NCI-H187 treated with DMSO at 0.1 percent for 48 hours (cell line): ENCODE data around the gene C4orf36.
"Not testable (repeated sequence)": the region's sequence is repeated elsewhere in the genome, so short reads cannot be mapped to it uniquely, and the experiment has no call there.

ENCODE experiments used
- DNase-seq: peaks from one replicate; lab custom pipeline; 2025; lab: John Stamatoyannopoulos, UW

C4orf36 gene

DNA sequence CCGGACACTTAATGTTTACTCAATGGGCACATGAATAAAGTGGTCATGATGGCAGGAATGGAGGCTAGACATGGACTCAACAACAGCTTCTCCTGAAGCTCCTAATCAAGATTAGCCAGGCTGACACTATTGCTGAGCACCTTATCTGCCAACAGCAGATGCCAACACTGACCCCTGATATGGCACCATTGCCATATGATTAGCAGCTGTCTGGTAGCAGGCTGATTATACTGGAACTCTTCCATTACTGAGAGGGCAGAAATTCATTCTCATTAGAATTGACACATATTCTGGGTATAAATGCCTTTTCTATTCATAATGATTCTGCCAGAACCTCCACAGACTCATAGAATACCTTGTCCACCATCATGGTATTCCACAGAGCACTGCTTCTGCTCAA, 24.2 kb upstream of the C4orf36 start:
- no peak for DNase-seq

DNA sequence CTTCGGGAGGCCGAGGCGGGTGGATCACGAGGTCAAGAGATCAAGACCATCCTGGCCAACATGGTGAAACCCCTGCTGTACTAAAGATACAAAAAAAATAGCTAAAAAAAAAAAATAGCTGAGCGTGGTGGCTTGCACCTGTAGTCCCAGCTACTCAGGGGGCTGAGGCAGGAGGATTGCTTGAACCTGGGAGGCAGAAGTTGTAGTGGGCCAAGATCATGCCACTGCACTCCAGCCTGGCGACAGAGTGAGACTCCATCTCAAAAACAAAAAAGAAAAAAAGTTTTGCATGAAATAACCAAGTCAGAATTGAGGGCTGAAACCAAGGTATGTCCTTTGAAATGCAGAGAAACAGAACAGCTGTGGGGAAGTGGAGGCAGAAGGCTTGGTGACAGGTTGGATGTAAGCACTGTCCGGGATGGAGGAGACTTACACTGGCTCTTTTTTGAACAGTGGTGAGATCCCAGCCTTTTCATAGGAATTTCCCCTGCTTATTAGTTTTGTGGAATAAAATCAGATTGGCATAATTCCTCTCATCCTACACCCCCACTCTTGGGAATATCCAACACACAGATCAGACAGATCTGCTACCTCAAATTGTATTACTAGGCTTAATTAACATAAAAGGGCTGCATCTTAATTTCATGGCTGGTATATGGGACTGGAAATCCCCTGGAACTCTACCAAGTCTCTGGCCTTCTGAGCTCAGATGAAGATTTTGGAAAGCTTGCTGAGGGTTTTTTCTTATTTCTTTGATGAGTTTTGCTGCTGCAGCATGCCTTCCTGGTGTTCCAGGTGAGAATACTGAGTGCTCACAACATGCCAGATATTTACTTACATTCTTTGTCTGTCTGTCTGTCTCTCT, 18.8 kb upstream of the C4orf36 start:
- DNase-seq: no peak

DNA sequence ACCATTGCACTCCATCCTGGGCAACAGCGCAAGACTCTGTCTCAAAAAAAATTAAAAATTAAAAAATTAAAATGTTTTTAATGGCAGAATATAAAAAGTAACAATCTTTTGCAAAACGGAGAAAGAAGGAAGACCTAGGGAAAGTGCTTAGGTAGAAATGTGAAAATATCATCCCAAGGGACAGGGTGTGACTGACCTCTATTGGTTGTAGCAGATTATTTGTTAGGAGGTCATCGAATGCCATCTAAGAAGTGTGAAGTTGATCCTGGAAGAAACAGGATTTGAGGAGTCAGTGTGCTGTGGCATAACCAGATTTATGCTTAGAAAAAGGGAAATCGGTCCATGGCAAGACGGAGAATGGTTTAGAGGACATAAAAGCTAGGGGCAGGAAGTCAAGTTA, 18.1 kb upstream of the C4orf36 start:
- DNase-seq: no peak

DNA sequence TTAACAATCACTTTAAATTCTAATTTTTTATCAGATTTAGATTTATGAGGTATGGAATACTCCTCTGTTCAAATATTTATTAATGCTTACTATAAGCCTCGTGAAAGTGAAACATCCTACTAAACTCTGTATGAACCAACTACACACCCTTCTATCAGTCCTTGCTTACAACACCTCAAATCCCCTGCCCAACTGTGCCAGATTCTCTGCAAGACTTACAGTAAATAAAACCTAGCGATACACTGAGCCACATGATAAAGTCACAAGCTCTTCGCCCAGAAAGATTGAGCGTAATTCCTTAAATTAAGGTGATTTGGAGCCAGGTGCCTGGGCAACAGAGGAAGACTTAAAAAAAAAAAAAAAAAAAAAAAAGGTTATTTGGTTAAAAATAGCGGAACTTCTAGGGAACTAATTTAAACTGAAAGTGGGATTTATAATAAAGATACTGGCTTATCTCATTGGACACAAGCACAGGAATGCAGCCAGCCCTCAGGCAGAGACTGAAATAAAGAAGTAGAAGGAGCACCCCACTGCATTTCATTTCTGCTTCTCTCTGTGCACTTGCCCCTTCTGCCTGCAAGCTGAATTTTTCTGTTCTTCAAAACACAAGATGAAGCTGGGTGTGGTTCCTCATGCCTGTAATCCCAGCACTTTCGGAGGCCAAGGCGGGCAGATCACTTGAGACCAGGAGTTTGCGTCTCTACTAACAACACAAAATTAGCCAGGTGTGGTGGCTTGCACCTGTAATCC, 17.5 kb upstream of the C4orf36 start:
- no peak for DNase-seq

DNA sequence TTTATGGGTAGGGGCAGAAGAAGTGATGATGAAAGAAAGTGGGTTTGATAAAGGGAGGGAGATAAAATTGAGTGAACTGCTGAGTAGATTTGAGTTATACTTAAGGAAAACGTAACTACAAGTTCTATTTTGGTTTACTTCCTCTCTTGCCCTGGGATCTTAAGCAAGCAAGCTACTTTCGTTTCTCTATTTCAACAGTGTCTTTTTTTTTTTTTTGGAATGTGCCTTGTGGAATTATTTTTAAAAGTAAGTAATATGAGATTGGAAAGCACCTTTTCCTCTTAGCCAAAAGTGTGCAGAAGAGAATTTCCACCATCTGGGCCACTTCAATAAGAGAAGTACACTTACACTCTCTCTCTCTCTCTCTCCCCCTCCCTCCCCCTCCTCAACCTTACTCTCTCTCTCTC, 16.0 kb upstream of the C4orf36 start:
- DNase-seq: no peak

DNA sequence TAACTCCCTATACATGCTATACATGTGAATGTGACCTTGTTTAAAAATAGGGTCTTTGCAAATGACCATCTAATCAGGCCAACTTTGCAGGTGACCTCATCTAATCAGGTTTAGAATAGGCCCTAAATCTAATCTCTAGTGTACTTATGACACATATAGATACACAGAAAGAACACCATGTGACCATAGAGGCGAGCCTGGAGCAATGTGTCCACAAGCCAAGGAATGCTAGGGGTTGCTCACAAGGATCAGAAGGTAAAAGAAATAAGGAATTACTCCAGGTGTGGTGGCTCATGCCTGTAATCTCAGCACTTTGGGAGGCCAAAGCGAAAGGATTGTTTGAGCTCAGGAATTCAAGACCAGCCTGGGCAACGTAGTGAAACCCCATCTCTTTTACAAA, 9.6 kb upstream of the C4orf36 start:
- no peak for DNase-seq

DNA sequence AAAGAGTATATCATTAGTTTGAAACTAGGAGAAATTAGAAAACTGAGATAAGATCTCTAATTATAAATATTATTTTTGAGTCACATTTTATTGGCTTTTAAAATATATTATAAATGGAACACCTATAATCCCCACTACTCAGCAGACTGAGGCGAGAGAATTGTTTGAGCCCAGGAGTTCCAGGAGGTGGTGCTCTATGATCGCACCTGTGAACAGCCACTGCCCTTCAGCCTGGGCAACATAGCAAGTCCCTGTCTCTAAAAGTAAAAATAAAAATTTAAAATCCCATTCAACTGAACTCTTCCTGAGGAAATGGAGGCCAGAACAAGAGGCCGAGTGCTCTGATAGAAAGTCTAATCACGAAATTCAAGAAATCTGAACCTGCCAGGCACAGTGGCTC, 6.3 kb upstream of the C4orf36 start:
- no peak for DNase-seq

DNA sequence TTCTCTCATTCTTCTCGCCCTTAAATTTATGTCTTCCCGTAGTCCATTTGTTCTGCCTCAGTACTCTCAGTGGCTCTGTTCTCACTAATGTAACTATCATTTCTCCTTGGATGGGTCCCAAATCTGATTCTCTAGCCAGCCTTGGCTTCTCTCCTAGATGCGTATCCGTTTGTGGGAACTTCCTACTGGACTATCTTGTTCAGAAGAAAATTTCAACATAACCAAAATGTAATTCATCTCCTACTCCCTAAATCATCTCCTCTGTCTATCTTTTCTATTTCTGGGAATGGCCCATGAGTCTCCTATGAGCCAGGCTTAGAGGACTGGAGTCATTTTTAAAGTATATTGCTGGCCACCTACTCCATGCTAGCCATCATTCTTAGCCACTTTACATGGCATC, 4.4 kb upstream of the C4orf36 start:
- no peak for DNase-seq

DNA sequence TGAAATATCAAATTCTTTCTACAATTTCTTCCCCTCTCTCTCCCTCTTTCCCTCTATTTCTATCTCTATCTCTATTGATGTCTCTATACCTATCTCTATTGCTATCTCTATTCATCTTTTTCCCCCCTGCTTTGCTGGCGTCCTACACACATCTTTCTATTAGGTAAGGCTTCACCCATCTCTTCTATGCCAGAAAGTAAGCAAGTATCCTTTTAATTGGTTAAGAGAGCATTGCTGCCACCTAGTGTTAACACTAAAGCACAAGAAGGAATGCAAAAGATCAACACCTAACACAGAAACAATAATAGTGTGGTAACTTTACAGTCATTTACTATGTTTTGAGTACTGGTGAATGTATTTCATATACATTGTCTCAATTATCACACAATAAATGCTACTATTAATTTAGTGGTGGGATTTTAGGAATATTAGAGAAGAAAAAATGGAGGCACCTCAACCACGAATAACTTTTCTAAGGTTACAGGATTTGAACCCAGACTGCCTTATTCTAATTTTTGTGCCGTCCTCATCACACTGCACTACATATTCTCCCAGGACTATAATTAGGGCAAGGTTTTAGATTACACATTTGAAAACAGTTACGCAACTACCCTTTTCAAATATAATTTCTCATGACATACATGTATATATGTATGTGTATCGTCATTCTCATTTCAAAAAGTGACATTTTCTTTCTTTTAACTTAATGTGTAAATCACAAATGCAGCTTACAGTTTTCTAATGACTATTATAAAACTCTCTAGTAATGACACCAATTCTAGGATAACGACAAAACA, 3.7 kb upstream of the C4orf36 start:
- DNase-seq: peak; percentile 77

DNA sequence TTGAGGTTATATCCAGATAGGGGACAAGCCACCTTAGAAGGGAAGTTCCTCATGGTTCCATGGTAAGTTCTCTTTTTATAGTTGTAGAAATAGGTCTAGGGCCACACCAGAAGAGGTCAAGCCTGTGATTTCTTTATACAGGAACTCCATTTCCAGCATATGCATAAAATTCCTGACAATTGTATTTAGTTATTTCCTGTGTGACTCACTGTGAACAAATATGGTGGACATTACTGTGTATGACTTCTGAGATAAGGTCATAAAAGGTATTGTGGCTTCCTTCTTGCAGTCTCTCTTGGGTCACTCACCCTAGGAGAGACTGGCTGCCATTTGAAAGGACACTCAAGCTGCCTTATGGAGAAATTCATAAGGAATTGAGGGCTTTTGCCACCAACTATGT, 2.2 kb upstream of the C4orf36 start:
- no peak for DNase-seq

DNA sequence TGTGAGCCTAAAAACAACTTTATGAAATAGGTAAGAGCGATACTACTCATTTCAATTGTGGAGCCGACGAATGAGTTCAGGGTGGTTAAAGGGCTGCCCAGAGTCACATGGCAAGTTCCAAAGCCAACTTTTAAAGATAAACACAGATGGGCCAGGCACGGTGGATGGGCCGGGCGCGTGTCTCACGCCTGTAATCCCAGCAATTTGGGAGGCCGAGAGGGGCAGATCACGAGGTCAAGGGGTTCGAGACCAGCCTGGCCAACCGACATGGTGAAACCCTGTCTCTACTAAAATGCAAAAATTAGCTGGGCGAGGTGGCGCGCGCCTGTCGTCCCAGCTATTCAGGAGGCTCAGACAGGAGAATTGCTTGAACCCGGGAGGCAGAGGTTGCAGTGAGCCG, 914 bp upstream of the C4orf36 start:
- DNase-seq: no peak

DNA sequence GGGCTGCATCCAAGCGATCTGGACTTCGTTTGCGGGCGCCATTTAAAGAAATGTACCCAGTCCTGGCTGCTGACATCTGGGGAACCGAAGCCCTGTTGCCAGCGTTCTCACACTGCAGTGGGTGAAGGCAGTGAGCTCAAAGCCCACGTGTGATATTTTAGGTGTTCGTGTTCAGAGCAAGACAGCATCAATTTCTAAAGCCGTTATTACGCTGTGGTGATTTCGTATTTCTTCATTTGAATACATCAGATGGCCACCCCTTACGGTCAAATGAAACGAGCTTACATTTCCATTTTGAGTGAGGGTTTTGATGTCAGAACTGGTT, 376 bp upstream of the C4orf36 start:
- no peak for DNase-seq

DNA sequence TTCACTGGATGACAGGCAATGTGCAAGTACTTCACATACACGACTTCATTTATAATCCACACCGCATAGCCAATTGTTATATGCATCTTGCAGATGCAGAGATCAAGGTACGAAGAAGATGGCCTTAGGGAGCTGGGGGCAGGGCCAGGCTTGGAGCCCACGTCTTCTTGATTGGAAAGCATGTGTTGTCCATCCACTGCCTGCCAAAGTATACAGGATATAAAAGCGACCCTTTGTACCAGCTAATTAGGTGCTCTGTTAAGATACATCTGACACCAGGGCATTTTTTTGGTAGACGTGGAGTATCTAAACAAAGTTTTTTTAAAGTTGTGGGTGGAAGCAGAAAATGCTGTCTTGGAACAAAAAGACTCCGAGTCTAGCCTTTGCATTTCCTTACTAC, 1.4 kb downstream of the C4orf36 start:
- no peak for DNase-seq

DNA sequence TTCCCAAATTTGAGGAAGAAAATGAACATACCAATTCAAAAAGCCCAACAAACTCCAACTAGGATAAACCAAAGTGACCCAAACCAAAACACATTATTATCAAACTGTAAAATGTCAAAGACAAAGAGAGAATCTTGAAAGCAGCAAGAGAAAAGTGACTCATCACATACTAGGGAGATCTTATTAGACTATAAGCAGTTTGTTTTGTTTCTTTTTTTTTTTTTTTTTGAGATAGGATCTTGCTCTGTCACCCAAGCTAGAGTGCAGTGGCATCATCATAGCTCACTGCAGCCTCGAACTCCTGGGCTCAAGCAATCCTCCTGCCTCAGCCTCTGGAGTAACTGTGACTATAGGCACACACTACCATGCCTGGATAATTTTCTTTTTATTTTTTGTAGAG, 12.6 kb downstream of the C4orf36 start:
- no peak for DNase-seq

DNA sequence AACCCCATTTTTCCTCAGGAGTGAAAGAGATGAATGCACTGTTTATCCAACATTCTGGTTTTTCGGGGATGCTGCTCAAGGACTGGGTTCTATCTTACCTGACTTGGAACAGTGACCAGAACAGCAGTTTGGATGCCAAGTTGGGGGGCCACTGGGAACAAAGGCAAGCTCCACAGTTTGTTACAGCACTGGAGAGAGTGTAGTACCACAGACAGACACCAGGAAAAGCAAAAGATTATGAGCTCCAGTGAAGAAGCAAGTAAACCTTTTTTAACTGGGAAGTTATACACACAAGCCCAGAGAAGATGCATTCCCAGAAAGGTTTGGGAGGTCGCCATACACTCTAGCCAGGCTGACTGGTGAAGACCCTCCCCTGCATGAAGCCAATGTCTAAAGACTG, 13.6 kb downstream of the C4orf36 start:
- DNase-seq: no peak

DNA sequence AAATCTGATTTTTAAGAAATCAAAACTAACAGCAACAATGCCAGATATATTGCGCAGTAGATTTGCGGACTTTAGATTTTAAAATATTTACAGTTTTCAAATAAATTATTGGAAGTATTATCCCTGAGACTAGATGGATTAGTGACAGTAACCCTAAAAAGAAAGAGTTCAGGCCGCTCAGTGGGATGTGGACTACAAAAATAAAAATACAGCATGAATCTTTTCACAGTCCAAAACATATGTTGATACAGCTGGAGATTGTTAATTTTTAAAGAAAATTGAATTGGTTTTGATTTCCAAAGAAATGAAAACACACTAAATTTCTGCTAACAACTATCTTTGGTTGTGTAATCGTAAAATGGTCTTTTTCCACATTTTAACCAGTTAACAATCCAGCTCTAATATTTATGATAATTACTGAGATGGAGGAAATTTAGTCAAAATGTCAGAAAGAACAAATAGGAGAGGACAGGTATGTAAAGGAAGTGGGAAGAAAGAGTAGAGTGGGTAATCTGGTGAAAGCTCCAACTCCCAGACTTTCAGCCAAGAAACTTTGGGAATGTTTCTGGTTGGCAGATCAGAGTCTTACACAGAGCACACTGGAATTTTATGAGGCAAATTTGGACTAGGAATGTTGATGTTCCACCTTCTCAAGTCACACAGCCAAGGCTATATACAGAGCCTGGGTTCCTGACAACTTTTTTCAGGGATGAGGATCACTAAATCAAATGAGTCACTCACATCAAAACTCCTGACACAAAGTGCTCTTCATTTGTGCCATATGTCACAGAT, 15.1 kb downstream of the C4orf36 start:
- no peak for DNase-seq

DNA sequence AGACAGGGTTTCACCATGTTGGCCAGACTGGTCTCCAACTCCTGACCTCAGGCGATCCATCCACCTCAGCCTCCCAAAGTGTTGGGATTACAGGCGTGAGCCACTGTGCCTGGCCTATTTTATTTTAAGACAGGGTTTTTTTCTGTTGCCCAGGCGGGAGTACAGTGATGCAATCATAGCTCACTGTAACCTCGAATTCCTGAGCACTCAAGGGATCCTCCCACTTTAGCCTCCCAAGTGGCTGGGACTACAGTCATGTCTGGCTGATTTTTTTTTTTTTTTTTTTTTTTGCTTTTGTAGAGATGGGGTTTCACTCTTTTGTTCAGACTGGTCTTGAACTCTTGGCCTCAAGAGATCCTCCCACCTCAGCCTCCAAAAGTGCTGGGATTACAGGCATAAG, 16.8 kb downstream of the C4orf36 start:
- DNase-seq: not testable (repeated sequence)

DNA sequence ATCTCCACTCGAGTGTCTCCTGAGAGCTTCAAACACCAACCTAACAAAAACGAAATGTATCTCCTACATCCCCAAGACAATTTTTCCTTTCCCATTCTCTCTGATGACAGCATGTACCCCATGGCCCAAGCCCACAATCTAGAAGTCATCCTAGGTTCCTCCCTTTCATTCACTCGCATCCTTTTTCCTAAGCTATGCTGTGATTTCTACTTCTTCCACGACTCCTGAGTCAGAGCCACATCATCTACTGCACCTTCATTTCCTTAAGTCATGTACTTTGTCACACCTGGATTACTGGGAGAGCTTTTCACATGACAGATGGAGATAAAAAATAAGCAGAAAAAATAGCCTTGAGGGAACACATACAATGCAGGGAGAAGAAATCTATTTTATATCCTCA, 20.1 kb downstream of the C4orf36 start:
- DNase-seq: no peak

DNA sequence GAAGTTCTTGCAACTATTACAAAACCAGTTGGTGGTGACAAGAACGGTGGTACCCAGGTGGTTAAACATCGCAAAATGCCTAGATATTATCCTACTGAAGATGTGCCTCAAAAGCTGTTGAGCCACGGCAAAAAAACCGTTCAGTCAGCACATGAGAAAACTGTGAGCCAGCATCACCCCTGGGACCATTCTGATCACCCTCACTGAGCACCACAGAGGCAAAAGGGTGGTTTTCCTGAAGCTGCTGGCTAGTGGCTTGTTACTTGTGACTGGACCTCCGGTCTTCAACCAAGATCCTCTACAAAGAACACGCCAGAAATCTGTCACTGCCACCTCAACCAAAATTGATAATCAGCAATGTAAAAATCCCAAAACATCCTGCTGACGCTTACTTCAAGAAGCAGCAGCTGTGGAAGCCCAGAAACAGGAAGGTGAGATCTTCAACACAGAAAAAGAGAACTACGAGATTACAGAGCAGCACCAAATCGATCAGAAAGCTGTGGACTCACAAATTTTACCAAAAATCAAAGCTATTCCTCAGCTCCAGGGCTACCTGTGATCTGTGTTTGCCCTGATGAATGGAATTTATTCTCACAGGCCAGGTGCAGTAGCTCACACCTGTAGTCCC, 21.7 kb downstream of the C4orf36 start:
- DNase-seq: no peak

DNA sequence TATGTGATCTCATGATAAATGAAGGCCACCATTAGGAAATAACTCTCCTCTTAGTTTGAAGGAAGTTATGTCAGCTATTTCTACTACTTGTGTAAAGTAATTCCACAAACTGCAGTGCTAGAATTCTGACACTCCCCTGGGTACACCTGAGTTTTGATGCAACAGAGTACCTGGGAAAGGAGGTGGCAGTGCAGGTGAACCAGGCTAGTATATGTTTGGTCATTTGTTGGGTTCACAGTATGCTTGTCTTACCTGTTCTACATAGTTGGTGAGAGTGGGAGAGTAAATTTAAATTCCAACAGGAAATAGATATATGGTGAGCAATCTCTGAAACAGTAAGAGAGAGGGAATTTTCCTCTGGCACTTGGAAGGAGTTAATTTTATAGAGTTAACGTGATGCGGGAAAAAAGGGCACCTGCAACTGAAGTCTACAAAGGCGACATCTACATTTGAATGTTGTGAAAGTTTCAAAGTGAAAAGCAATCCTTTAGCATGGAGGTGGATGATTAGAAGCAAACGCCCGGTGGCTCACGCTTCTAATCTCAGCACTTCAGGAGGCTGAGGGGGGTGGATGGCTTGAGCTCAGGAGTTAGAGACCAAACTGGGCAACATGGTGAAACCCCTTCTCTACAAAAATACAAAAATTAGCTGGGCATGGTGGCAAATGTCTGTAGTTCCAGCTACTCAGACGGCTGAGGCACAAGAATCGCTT, 34.7 kb downstream of the C4orf36 start:
- DNase-seq: no peak

DNA sequence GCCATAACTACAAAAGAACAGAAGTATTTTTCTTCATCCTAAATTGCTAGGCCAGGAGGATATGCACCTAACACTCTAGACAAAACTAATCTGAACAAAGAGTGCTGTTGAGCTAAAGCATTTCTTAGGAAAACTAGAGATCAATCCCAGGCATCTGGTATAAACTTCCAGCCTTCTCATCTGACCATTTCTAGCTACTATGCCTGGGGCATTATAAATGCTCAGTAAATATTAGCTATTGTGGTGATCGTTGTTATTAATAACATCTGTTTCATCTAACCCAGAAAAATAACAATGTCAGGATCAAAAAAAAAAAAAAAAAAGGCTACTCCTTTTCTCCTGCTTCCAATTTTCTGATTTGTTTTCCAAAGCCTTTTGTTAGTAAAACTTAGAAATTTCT, 35.3 kb downstream of the C4orf36 start:
- DNase-seq: no peak
